RCC 7860 (cell line): Measurements from ENCODE around the gene DMTF1.
"Not testable (repeated sequence)": the region's sequence is repeated elsewhere in the genome, so short reads cannot be mapped to it uniquely, and the experiment has no call there.

Source experiments
- DNase-seq: peaks from one replicate; pipeline ENCODE4 v3.0.0-alpha.2; 2015; ENCODE audit warnings: low spot score
- FAIRE-seq: peaks from 2 replicates; lab custom pipeline; 2012; peaks lifted over from hg19 to GRCh38; lab: Jason Lieb, UNC

The DMTF1 gene

GRCh38 chr7:87192784-87193487 is 40.7 kb downstream of the DMTF1 start:
- no peak for FAIRE-seq

GRCh38 chr7:87193912-87194311 is 41.7 kb downstream of the DMTF1 start:
- no peak for FAIRE-seq

More at GRCh38 chr7:87192784-87193487, 40.7 kb downstream of the DMTF1 start:
- DNase-seq: no peak

GRCh38 chr7:87199241-87199640 is 47.0 kb downstream of the DMTF1 start:
- no peak for DNase-seq
- FAIRE-seq: no peak

More at GRCh38 chr7:87193912-87194311, 41.7 kb downstream of the DMTF1 start:
- no peak for DNase-seq

- FAIRE-seq (no peak), DNase-seq (no peak)
Measured at GRCh38 chr7:87199700-87200450, 47.6 kb downstream of the DMTF1 start.

- FAIRE-seq (no peak), DNase-seq (no peak)
Measured at GRCh38 chr7:87202208-87202607, 50.0 kb downstream of the DMTF1 start.

GRCh38 chr7:87202705-87203104 is 50.5 kb downstream of the DMTF1 start:
- DNase-seq: no peak
- no peak for FAIRE-seq

GRCh38 chr7:87203929-87204328 is 51.7 kb downstream of the DMTF1 start:
- FAIRE-seq, DNase-seq: not testable (repeated sequence)

GRCh38 chr7:87204933-87205332 is 52.7 kb downstream of the DMTF1 start:
- DNase-seq (no peak), FAIRE-seq (no peak)

- DNase-seq, FAIRE-seq: not testable (repeated sequence)
Measured at GRCh38 chr7:87205701-87206100, 53.4 kb downstream of the DMTF1 start.

GRCh38 chr7:87206361-87206760 is 54.1 kb downstream of the DMTF1 start:
- peak; percentile 76 for FAIRE-seq
- peak; percentile 72 for DNase-seq

- DNase-seq: no peak
- no peak for FAIRE-seq
Measured at GRCh38 chr7:87209295-87209924, 57.2 kb downstream of the DMTF1 start.

GRCh38 chr7:87210506-87210905 is 58.3 kb downstream of the DMTF1 start:
- DNase-seq (no peak), FAIRE-seq (no peak)

- DNase-seq: no peak
- FAIRE-seq: no peak
Measured at GRCh38 chr7:87212498-87212897, 60.2 kb downstream of the DMTF1 start.

- FAIRE-seq (no peak), DNase-seq (no peak)
Measured at GRCh38 chr7:87213252-87213651, 61.0 kb downstream of the DMTF1 start.

- no peak for DNase-seq
- no peak for FAIRE-seq
Measured at GRCh38 chr7:87213811-87214210, 61.6 kb downstream of the DMTF1 start.

GRCh38 chr7:87215046-87215445 is 62.8 kb downstream of the DMTF1 start:
- FAIRE-seq (no peak), DNase-seq (no peak)

- peak; percentile 97 for DNase-seq
- peak; percentile 92 for FAIRE-seq
Measured at GRCh38 chr7:87216701-87217508, 64.7 kb downstream of the DMTF1 start.

GRCh38 chr7:87217983-87218653 is 65.9 kb downstream of the DMTF1 start:
- DNase-seq (no peak), FAIRE-seq (no peak)

- FAIRE-seq (no peak), DNase-seq (peak; percentile 36)
Measured at GRCh38 chr7:87218796-87219544, 66.7 kb downstream of the DMTF1 start.
